ENCODE data around the gene NCAPH2. TPM values are rescaled to one million over a fixed set of nuclear protein-coding genes. Genes with fewer than 3 reads are reported as not detected.

NCAPH2 gene
- total RNA-seq, 1 donor from 2014 or later = 41.2 TPM

- Mint-ChIP-seq H3K36me3 (peaks cover 6% of the 10 kb centered on the region), H3K27ac (no peak overlapping the region), H3K27me3 (ENCODE audit: insufficient read depth, low read depth) (no peaks in the 10 kb centered on the region), H3K9me3 (no peaks in the 10 kb centered on the region), H3K4me3 (no peak overlapping the region), H3K4me1 (peaks cover 16% of the 10 kb centered on the region)
- TF ChIP-seq CTCF (IDR thresholded peaks at IDR 0.05) = no peak
- TF ChIP-seq EZH2phosphoT487 (IDR thresholded peaks at IDR 0.05) = no peak
- TF ChIP-seq EZH2 (IDR thresholded peaks at IDR 0.05) = no peak
- H3K9ac ChIP-seq = no peak overlapping the region
- no peak overlapping the region for H3K4me2 ChIP-seq
- peaks cover 12% of the 10 kb centered on the region for H3K4me1 ChIP-seq
- no peaks in the 10 kb centered on the region for H3K9me3 ChIP-seq (ENCODE audit: low read depth)
- no peak overlapping the region for H3K4me3 ChIP-seq
- peaks cover 77% of the 10 kb centered on the region for H4K20me1 ChIP-seq (ENCODE audit: low read depth)
- peaks cover 65% of the 10 kb centered on the region for H3K79me2 ChIP-seq (ENCODE audit: low read depth)
- no peak overlapping the region for H3K27ac ChIP-seq
- H3K36me3 ChIP-seq = no peaks in the 10 kb centered on the region
- no peak for DNase-seq (ENCODE audit: low spot score)
- H3K27me3 ChIP-seq = no peaks in the 10 kb centered on the region
- H3F3A ChIP-seq (ENCODE audit: low read depth) = no peaks in the 10 kb centered on the region
- H2AFZ ChIP-seq (replicated peaks) = no peak overlapping the region
These were observed 38.4 kb upstream of the NCAPH2 start for GRCh38 chr22:50469377-50470305.

- Mint-ChIP-seq H3K9me3 (no peaks in the 10 kb centered on the region), H3K4me3 (no peak overlapping the region), H3K4me1 (peaks cover 19% of the 10 kb centered on the region), H3K27me3 (ENCODE audit: insufficient read depth, low read depth) (peaks cover 1% of the 10 kb centered on the region), H3K27ac (peak overlapping the region; percentile 37), H3K36me3 (peaks cover 6% of the 10 kb centered on the region)
- TF ChIP-seq EZH2phosphoT487 (IDR thresholded peaks at IDR 0.05) (no peak), CTCF (IDR thresholded peaks at IDR 0.05) (no peak), EZH2 (IDR thresholded peaks at IDR 0.05) (no peak)
- no peak overlapping the region for H2AFZ ChIP-seq (replicated peaks)
- H3K36me3 ChIP-seq = no peaks in the 10 kb centered on the region
- H3K27ac ChIP-seq = no peak overlapping the region
- H3K4me1 ChIP-seq = peaks cover 14% of the 10 kb centered on the region
- no peak overlapping the region for H3K4me2 ChIP-seq
- peaks cover 65% of the 10 kb centered on the region for H3K79me2 ChIP-seq (ENCODE audit: low read depth)
- DNase-seq (ENCODE audit: low spot score) = no peak
- no peak overlapping the region for H3K9ac ChIP-seq
- H3F3A ChIP-seq (ENCODE audit: low read depth) = no peaks in the 10 kb centered on the region
- no peaks in the 10 kb centered on the region for H3K27me3 ChIP-seq
- H3K9me3 ChIP-seq (ENCODE audit: low read depth) = no peaks in the 10 kb centered on the region
- no peak overlapping the region for H3K4me3 ChIP-seq
- peaks cover 77% of the 10 kb centered on the region for H4K20me1 ChIP-seq (ENCODE audit: low read depth)
These were observed 37.5 kb upstream of the NCAPH2 start for GRCh38 chr22:50470491-50470890.

- Mint-ChIP-seq H3K27ac (no peak overlapping the region), H3K4me3 (no peak overlapping the region), H3K27me3 (ENCODE audit: insufficient read depth, low read depth) (peaks cover 3% of the 10 kb centered on the region), H3K4me1 (peaks cover 20% of the 10 kb centered on the region), H3K36me3 (peaks cover 5% of the 10 kb centered on the region), H3K9me3 (no peaks in the 10 kb centered on the region)
- H3K4me1 ChIP-seq = peaks cover 15% of the 10 kb centered on the region
- H3K9ac ChIP-seq = no peak overlapping the region
- no peak overlapping the region for H2AFZ ChIP-seq (replicated peaks)
- TF ChIP-seq CTCF (IDR thresholded peaks at IDR 0.05) = no peak
- TF ChIP-seq EZH2phosphoT487 (IDR thresholded peaks at IDR 0.05) = no peak
- no peak for TF ChIP-seq EZH2 (IDR thresholded peaks at IDR 0.05)
- no peak for DNase-seq (ENCODE audit: low spot score)
- no peak overlapping the region for H3K4me3 ChIP-seq
- H3K4me2 ChIP-seq = no peak overlapping the region
- no peak overlapping the region for H3K27ac ChIP-seq
- H3K9me3 ChIP-seq (ENCODE audit: low read depth) = no peaks in the 10 kb centered on the region
- no peaks in the 10 kb centered on the region for H3K27me3 ChIP-seq
- no peaks in the 10 kb centered on the region for H3K36me3 ChIP-seq
- peaks cover 77% of the 10 kb centered on the region for H4K20me1 ChIP-seq (ENCODE audit: low read depth)
- H3F3A ChIP-seq (ENCODE audit: low read depth) = no peaks in the 10 kb centered on the region
- peaks cover 65% of the 10 kb centered on the region for H3K79me2 ChIP-seq (ENCODE audit: low read depth)
These were observed 36.7 kb upstream of the NCAPH2 start for GRCh38 chr22:50471197-50471847.

Data from neural progenitor cell (in vitro differentiated cells).